Activated CD4-positive, alpha-beta T cell treated with anti-CD3 and anti-CD28 coated beads, Interleukin-2, amount 50 U/mL, for 48 hours (primary cell): Measurements from ENCODE around the gene DEPDC1.
"Not testable (repeated sequence)": the region's sequence is repeated elsewhere in the genome, so short reads cannot be mapped to it uniquely, and the experiment has no call there.

Experiments
- DNase-seq, 2 experiments: peaks; one replicate each; pipeline ENCODE4 v3.0.0-alpha.2; 2020

Gene DEPDC1, protein sequence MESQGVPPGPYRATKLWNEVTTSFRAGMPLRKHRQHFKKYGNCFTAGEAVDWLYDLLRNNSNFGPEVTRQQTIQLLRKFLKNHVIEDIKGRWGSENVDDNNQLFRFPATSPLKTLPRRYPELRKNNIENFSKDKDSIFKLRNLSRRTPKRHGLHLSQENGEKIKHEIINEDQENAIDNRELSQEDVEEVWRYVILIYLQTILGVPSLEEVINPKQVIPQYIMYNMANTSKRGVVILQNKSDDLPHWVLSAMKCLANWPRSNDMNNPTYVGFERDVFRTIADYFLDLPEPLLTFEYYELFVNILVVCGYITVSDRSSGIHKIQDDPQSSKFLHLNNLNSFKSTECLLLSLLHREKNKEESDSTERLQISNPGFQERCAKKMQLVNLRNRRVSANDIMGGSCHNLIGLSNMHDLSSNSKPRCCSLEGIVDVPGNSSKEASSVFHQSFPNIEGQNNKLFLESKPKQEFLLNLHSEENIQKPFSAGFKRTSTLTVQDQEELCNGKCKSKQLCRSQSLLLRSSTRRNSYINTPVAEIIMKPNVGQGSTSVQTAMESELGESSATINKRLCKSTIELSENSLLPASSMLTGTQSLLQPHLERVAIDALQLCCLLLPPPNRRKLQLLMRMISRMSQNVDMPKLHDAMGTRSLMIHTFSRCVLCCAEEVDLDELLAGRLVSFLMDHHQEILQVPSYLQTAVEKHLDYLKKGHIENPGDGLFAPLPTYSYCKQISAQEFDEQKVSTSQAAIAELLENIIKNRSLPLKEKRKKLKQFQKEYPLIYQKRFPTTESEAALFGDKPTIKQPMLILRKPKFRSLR

DNA sequence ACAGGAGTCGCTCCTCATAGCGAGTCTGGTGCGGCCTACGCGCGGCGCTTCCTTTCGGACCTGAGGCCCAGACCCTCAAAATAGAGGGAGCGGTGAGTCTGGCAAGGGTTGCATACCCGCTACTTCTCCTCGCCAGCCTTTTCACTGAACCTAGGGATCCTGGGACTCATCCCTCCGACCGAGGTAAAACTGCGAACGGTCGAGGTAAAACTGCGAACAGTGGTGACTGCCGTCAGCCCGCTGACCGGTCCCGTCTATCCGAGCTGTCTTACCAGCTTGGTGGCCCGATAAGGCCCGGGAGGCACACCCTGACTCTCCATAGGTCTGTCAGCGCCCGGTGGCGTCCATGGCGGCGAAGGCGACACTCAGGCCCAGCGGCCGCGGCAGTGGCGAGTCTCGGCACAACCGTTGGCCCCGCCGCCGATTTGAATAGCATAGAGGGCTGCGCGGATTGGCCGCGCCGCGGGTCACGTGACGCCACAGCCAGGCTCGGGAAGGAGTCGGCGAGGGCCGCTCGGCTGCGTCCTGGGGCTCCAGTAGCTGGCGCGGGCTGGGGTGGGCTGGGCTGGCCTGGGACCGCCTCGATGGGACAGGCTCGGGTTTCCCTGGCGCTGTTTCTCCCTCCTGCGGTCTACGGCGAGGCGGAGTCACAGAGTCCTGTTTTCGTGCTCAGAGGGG, at the start of gene DEPDC1:
Gene DEPDC1 (minus strand): TSS at position 403 of the 678 bp plus-strand sequence. CDS start 83 bp downstream, at position 320.
- peak; percentile 81 to 87 for DNase-seq

DNA sequence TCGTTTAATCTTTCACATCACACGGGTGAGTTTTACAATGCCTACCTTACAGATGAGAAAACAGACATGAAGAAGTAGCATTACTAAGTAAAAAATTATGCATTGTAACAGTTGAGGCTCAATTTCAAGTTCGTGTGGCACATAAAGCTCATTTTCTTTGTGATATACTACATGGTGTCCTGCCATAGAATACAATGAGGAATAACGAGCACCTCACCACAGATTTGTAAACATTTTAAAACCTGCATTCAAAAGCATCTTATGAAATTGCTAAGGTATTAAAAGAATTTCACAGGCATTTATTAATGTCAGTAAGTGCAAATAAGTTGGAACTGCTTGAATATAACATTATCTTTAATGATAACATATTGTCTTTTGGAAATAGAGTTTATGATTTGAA, 47.8 kb upstream of the DEPDC1 start:
- DNase-seq, result no peak

DNA sequence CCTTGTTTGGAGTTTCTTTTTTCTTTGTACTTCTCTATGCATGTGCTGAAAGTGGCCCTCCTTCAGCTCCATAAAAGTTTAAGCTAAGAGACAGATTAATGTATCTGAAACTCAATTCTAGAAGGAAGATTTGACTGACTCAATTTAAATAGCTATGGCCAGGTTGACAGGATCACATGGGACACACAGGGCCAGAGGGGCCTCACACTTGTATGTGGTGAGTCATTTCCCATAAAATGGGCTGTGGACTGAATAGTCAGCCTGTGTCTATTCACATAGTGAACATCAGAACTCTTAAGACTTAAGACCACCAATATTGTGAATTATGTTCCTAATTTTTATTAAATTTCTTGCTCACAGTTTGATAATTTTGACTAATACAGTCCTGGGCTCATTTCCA, 45.7 kb upstream of the DEPDC1 start:
- no peak for DNase-seq

DNA sequence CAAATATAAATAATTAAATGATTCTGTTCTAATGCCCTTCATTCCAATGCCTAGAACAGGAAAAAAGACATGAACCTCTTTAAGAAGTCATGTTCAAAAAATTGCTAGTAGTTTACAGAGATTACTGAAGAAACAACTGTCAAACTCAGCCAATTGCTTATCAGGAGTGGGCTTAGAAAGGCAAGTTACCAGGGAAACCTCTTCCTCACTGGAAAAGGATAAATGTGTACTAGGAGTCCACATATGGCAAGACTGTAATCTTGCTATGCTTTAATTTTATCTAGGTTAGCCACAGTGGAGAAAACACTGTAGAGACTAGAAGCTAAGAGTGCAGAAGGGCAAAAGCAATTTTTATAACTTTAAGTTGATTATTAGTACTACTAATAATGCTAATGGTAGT, 42.1 kb upstream of the DEPDC1 start:
- no peak for DNase-seq

DNA sequence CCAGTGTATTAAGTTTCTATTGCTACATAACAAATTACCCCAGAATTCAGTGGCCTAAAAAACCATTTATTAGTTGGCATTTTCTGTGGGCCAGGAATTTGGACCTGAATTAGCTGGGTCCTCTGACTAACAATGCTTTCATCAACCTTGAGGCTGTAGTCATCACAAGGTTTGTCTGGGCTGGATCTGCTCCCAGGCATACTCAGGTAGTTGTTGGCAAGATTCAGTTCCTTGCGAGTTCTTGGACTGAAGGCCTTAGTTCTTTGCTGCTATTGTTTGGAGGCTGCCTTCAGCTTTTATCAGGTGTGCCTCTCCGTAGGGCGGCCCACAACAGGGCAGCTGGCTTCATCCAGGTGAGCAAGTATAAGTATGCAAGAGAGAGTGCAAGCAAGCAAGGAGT, 31.4 kb upstream of the DEPDC1 start:
- no peak for DNase-seq

DNA sequence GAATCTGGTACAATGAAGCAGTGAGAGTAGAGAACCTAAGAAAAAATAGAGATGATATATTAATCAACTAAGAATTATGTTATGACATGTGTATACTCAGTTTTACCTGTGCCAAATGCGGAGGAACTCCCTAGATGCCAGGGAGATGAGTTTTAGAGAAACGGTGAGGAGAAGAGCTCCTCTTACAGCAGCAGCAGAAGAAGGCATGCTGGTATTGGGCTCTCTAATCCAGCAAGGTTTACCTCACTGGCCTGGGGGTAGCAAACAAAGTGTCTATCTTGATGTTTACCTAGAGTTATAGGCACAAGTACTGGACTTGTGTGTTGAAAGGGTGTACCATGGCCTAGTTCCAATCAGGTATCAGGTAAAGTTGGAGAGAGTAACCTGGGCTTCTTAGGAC, 28.9 kb upstream of the DEPDC1 start:
- no peak for DNase-seq

DNA sequence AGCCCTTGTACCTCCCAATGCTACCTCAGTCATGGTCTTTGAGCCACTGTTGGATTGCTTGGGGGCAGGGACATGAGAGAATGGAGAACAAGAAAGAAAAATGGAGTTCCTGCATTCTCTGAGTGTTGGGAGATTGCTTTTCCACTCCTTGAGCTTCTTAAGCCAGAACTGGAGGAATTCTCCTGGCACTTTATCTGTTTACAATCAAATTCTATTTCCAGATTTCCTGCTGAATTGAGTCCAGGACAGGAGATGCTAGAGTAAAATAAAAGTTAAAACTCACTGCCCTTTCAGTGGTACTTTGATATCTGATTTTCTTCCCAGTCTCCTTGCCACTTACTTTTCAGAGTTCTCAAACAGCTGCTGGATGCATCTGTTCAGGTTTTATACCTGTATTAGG, 24.4 kb upstream of the DEPDC1 start:
- no peak for DNase-seq

DNA sequence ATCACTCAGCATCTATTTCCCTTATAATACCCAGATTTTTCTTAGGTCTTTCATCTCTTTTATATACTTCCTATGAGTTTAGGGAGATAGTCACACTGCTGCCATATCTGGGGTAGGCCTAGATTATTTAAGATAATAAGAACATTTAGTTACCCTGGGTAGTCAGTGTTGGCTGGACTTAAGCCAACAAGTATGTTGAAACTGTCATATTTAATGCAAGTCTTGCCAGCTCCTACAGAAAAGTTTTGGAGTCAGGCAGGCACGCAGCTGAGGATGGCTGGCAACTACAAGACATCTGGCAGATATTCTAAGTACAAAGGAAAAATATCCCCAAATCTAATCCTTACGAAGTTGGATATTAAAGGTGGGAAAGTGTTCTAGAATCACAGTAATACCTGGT, 19.2 kb upstream of the DEPDC1 start:
- no peak for DNase-seq

DNA sequence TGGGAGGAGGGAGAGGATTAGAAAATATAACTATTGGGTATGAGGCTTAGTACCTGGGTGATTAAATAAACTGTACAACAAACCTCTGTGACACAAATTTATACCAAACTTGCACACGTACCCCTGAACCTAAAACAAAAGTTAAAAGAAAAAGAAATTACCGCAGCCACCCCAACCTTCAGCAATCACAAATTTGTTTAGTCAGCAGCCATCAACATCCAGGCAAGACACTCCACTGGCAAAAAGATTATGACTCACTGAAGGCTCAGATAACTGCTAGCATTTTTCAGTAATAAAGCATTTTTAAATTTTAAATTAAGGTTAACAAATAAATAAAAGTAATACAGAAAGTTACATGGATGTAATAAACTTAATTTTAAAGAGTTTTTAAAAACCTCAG, 14.4 kb upstream of the DEPDC1 start:
- no peak for DNase-seq

DNA sequence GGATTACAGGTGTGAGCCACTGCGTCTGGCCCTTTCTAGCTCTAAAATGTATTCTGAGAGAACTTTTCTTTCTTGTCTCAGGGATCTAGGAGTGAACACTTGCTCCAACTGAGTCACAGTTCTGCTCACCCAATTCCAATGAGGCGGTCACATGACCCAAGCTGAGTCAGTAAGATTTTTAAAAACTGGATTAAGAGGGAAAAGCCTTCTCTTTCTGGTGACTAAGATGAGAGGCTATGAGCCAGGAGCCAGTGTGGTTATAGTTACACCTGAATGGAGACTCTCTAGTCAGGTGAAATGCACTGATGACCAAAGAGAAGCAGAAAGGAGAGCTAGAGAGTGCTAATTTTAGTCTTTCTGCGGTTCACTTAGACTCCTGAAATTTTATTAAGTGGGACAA, 9.5 kb upstream of the DEPDC1 start:
- no peak for DNase-seq

DNA sequence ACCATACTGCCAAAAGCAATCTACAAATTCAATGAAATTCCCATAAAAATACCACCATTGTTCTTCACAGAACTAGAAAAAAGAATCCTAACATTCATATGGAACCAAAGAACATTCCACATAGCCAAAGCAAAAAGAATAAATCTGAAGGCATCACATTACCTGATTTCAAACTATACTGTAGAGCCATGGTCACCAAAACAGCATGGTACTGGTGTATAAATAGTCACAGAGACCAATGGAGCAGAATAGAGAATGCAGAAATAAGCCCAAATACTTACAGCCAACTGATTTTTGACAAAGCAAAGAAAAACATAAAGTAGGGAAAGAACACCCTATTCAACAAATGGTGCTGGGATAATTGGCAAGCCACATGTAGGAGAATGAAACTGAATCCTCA, 6.2 kb upstream of the DEPDC1 start:
- no peak for DNase-seq

DNA sequence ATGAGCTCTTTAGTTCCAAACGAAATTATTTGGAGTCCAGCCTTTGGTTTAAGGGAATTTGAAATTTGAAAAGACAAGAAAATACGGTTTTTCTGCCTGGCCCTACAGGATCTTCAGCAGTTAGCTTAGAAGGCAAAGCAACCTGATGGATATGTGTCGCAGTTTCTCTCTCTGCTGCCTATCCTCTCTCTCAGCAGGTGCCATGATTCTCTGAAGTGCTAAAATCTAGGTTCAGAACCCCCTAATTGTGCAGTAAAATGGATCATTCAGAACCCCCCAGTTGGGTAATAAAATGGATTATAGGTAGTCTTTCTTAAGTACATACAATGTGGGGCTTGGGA, 446 bp upstream of the DEPDC1 start:
- DNase-seq, result no peak

DNA sequence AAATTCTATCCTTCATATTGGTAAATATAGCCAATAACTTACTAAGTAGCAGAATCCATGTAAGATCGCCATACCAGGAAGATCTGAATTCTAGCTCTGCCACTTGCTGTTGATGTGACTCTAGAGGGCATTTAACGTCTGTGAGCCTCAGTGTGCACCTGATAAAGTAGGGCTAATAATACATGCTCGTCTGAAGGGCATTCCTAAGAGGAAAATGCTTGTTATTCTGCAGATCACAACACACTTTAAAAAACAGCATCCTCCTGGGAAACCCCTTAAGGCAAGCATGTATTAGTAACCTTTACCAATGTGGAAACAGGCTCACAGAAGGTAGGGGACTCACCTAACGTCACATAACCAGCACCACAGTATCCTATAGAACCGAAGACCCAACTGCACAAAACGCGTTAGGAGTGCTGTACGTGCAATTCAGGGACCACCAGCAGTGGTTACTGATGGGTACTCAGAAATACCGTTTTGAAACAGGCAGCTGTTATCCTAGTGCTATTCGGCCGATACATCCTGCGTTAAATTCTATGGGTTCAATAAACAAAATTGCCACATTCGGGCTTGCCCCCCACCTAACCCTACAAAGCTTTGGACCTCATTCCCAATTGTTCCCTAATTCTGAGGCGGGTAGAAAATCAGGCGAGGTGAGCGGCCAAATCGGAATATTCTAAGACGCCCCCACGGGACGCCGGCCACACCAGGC, 758 bp downstream of the DEPDC1 start:
- no peak for DNase-seq

DNA sequence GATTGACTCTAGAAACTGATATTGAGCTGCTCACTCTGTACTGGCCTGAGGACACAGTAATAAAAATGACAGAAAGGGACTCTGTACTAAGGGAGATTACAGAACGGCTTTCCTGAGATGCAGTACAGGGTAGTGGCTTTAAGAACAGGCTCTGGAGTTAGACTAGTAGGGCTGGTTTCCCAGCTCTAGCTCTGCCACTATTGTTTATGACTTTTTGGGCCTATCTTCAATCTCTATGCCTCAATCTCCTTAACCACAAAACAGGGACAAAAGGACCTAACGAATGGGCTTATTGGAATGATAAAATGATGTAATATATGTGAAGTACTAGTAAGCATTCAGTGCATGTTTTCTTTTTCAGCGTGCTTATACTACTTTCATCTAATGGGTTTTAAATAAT, 1.4 kb downstream of the DEPDC1 start:
- no peak for DNase-seq

DNA sequence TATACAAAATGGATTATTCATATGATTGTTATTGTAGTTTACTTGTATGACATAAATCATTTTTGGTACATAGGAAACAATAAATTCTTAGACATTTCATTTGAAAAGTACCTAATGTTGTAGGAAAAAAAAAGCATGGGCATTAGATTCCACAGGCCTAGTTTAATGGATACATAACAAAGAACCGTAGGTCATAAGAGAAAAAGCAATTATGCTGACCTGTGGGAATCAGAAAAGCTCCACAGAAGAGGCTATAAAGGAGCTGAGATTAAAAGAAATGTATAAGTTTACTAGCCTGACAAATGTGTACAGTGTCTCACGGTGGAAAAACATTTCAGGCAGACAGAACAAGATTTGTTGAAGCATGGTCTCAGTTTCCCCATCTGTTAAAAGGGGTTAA, 3.7 kb downstream of the DEPDC1 start:
- DNase-seq, result no peak

DNA sequence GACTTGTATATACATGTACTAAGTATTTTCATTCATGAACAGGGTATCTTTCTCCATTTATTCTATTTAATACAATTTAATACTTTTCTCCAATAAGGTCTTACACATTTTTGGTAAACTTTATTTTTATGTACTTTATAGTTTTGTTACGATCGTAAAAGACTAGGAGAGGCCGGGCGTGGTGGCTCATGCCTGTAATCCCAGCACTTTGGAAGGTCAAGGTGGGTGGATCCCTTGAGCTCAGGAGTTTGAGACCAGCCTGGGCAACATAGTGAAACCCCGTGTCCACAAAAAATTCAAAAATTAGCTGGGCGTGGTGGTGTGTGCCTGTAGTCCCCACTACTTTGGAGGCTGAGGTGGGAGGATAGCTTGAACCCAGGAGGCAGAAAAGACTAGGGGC, 4.6 kb downstream of the DEPDC1 start:
- not testable (repeated sequence) for DNase-seq

DNA sequence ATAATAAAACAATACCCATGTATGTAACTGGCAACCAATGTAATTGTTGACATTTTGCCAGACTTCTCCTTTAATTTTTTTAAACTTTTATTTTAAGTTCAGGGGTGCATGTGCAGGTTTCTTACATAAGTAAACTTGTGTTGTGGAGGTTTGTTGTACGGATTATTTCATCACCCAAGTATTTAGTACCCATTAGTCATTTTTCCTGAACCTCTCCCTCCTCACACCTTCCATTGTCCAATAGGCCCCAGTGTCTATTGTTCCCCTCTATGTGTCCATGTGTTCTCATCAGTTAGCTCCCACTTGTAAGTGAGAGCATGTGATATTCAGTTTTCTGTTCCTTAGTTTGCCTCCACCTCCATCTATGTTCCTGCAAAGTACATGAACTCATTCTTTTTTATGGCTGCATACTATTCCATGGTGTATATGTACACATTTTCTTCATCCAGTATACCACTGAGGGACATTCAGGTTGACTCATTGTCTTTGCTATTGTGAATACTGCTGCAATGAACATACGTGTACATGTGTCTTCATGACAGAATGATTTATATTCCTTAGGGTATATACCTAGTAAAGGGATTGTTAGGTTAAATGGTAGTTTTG, 6.7 kb downstream of the DEPDC1 start:
- DNase-seq, result no peak

DNA sequence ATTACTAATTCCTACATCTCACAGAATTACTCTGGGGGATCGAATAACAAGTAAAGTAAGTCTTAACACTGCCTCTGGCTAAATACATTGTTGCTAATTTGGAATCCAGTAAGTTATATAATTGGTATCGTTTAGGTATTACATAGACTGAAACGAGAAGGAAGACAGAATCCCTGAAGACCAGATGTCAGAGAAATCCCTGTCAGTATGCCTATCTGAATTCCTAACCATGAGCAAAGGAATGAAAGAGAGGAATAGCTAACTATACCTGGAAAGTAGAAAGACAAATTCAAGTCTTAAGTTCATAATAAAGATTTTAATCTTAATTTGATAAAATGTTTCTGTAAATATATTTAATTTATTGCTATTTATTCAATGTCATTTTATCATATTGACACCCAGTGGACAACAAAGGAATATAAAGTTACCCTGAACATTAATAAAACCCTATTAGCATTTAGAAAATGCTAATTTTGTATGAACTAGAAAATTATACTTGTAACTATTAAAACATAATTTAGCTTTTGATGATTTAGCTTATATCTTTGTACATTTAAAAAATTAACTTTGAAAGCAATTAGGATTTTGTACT, 11.4 kb downstream of the DEPDC1 start:
- DNase-seq, result no peak

DNA sequence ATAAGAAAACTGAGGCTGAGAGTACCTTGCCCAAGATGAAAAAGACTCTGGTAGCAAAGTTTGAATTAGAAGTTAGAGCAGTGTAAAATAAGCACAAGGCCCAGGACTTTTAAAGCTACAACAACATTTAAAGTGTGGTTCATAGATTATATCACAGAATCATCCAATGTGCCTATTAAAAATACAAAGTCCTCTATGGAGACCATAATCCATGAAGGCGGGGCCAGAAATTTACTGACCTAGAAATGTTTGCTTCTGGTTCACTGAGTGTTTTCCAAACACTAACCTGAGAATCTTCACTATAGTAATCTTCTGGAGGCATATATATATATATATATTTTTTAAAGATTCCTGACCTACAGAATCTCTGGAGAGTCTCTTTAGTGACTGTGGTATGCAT, 12.3 kb downstream of the DEPDC1 start:
- DNase-seq, result no peak

DNA sequence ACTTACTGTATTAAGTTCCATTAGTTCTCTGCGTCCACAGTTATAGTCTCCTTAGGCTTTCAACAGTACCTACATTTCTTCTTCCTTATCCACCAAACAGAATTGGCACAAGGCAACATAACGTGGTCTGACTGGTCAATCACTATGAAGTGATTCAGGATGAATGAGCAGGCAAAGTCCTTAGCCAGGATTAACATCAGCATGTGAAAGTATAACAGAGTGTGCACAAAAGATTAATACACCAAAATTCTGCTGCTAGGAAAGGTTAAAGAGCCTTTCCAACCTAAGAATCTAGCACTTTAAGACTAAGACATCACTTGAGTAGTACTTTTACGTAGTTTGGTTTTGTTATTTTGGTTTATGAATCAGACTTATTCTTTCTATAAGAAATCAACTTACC, 15.8 kb downstream of the DEPDC1 start:
- DNase-seq, result no peak

DNA sequence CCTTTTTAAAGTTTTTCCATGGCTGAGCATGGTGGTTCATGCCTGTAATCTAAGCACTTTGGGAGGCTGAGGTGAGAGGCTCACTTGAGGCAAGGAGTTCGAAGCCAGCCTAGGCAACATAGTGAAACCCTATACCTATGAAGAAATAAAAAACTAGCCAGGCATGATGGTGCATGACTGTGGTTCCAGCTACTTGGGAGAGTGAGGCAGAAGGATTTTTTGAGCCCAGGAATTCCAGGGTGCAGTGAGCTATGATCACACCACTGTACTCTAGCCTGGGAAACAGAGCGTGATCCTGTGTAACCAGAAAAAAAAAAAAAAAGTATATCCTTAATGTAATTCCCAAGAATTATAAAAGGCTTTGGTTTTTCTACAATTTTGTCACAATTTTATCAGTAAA, 17.4 kb downstream of the DEPDC1 start:
- no peak for DNase-seq

DNA sequence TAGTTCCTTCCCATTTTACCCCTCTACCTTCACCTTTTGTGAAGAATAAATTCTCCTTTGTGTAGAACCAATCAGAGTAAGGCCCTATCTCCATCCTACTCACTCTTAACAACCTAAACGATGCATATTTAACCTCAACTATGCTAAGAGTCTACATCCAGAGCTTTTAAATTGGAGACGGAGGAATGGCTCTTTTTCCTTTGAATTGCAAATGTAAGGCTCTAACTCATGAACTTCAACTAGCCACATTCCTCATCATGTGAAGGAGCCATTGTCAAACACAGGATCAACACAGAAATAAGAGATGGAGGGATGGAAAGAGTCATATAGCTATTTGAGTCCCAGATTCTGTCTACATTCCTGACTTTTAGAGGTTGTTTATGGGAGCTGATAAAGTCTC, 18.2 kb downstream of the DEPDC1 start:
- DNase-seq, result no peak
